ENCODE results near the gene SPTBN5.

SPTBN5 gene

DNA sequence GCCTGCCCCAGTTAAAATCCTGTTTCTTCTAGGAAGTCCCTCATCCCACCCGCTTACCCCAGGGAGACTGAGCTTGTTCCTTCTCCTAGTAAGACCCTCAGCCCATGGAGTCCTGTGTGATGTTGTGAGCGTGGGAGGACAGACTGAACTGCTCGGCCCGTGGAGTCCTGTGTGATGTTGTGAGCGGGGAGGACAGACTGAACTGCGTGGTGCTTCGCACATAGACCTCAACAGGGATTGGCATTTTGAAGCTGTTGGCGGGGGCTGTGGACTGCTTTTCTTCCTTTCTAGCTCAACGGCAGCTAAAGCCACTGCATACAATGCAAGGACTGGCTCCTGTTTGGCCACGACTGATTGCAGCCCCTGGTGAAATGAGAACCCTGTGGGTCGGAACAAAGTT lies 1.6 kb upstream of the SPTBN5 start:
- TF ChIP-seq, protein P1, sequence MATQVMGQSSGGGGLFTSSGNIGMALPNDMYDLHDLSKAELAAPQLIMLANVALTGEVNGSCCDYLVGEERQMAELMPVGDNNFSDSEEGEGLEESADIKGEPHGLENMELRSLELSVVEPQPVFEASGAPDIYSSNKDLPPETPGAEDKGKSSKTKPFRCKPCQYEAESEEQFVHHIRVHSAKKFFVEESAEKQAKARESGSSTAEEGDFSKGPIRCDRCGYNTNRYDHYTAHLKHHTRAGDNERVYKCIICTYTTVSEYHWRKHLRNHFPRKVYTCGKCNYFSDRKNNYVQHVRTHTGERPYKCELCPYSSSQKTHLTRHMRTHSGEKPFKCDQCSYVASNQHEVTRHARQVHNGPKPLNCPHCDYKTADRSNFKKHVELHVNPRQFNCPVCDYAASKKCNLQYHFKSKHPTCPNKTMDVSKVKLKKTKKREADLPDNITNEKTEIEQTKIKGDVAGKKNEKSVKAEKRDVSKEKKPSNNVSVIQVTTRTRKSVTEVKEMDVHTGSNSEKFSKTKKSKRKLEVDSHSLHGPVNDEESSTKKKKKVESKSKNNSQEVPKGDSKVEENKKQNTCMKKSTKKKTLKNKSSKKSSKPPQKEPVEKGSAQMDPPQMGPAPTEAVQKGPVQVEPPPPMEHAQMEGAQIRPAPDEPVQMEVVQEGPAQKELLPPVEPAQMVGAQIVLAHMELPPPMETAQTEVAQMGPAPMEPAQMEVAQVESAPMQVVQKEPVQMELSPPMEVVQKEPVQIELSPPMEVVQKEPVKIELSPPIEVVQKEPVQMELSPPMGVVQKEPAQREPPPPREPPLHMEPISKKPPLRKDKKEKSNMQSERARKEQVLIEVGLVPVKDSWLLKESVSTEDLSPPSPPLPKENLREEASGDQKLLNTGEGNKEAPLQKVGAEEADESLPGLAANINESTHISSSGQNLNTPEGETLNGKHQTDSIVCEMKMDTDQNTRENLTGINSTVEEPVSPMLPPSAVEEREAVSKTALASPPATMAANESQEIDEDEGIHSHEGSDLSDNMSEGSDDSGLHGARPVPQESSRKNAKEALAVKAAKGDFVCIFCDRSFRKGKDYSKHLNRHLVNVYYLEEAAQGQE (IDR thresholded peaks at IDR 0.05; ENCODE audit: insufficient read depth in 1 of 2, low read depth in 2 of 2, low read length in 2 of 2) = no peak
- TF ChIP-seq FOXP2 (optimal IDR thresholded peaks at IDR 0.05; ENCODE audit: borderline replicate concordance, extremely low read depth, extremely low read length, insufficient read depth) = no peak
- no peak for TF ChIP-seq SIN3A (IDR thresholded peaks at IDR 0.05; ENCODE audit: borderline replicate concordance, insufficient read depth, low read length)
- TF ChIP-seq POLR2AphosphoS5 (IDR thresholded peaks at IDR 0.05; ENCODE audit: low read depth, low read length) = no peak
- TF ChIP-seq TAF1 (IDR thresholded peaks at IDR 0.05; ENCODE audit: borderline replicate concordance, insufficient read depth, low read length) = no peak

DNA sequence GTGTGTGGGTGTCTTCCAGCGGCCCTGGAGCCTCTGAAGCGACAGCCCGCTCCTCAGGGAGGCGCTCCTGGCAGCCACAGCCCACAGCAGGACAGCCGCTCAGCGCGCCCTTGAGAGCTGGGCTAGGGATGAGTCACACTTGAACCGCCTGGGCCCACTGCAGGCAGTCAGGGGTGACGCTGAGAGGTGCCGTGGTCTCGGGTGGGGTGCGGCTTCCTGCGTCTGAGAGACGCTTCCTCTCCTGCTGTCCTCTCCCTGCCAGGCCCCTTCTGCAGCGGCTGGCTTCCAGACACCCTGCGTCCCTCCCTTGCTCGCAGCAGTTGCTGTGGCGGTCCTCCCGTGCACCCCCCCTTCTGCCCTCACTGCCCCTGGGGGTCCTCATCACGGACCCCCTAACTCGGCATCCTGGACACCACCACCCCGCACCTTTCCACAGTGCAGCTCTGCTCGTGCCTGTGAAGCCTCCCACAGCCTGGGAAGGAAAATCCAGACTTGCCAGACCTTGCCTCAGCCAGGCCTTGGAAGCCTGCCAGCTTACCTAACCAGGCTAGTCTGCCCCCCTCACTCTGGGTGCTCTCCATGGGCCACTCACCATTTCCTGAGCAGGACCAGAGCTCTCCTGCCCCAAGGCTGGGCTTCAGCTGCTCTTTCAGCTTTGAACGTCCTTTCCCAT lies 1.1 kb upstream of the SPTBN5 start:
- TF ChIP-seq, protein P1 (IDR thresholded peaks at IDR 0.05; ENCODE audit: insufficient read depth in 1 of 2, low read depth in 2 of 2, low read length in 2 of 2) = no peak
- TF ChIP-seq TAF1 (IDR thresholded peaks at IDR 0.05; ENCODE audit: borderline replicate concordance, insufficient read depth, low read length) (no peak), FOXP2 (optimal IDR thresholded peaks at IDR 0.05; ENCODE audit: borderline replicate concordance, extremely low read depth, extremely low read length, insufficient read depth) (no peak), POLR2AphosphoS5 (IDR thresholded peaks at IDR 0.05; ENCODE audit: low read depth, low read length) (no peak), SIN3A (IDR thresholded peaks at IDR 0.05; ENCODE audit: borderline replicate concordance, insufficient read depth, low read length) (no peak)

DNA sequence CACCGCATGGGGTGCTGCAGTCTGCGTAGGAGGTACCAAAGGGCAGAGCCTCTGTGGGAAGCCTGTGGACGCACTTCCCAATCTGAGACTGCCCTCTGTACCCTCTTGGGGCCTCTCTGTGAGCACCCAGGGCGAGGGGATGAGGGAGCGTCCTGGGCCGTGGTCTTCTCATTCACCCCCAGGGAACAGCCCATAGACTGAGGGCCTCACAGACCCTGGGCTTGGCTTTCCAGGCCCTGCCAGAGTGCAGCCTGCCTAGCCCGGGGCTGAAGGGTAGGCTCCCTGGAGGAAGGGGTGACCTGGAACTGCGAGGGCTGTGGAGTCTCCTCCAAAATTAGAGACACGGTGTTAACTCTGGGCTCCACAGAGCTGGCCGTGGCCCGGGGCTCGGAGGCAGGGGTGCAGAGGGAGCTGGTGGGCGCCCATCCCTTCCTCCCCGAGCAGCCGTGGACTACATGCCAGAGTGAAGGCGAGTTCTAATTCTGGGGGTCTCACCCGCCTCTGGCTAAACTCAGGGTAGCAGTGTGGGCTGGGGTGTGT lies 468 bp upstream of the SPTBN5 start:
- TF ChIP-seq SIN3A (IDR thresholded peaks at IDR 0.05; ENCODE audit: borderline replicate concordance, insufficient read depth, low read length) (no peak), FOXP2 (optimal IDR thresholded peaks at IDR 0.05; ENCODE audit: borderline replicate concordance, extremely low read depth, extremely low read length, insufficient read depth) (no peak), TAF1 (IDR thresholded peaks at IDR 0.05; ENCODE audit: borderline replicate concordance, insufficient read depth, low read length) (no peak), POLR2AphosphoS5 (IDR thresholded peaks at IDR 0.05; ENCODE audit: low read depth, low read length) (no peak)
- TF ChIP-seq, protein P1 (IDR thresholded peaks at IDR 0.05; ENCODE audit: insufficient read depth in 1 of 2, low read depth in 2 of 2, low read length in 2 of 2) = no peak

DNA sequence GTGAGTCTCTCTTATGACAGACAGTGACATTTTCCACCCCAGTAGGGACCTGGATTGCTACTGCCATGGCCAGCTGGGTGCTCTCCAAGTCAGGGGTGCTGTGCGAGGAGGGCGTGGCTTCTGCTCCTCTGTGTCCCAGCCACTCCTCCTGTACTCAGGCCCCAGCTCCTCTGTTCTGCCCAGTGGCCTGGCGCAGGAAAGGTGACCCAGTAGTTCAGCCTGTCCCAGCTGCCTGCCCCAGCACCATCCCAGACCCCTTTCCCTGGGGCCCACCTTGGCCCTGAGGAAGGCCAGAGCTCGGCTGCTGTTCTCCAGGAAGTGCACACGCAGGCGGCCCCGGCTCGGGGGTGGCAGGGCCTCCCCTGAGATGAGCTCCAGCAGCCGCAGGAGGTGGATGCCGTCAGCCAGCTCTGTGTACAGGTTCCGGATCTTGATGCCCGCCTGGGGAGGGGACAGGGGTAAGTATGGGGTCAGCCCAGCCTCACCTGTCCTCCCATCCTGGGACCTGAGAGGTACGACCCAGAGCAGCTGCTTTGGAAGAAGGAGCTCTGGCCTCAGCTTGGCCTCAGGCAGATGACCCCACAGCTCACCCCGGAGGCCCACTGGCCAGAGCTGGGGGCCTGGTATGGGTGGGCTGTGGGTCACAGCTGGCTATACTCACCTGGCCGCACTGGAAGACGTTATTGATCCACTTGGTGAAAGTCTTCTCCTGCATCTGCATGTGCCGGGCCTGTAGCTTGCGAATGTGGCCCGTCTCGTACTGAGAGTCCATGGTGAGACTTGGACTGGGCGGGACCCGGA lies 1.0 kb downstream of the SPTBN5 start:
- TF ChIP-seq POLR2AphosphoS5 (IDR thresholded peaks at IDR 0.05; ENCODE audit: low read depth, low read length) = no peak
- no peak for TF ChIP-seq FOXP2 (optimal IDR thresholded peaks at IDR 0.05; ENCODE audit: borderline replicate concordance, extremely low read depth, extremely low read length, insufficient read depth)
- TF ChIP-seq, protein P1 (IDR thresholded peaks at IDR 0.05; ENCODE audit: insufficient read depth in 1 of 2, low read depth in 2 of 2, low read length in 2 of 2) = no peak
- TF ChIP-seq TAF1 (IDR thresholded peaks at IDR 0.05; ENCODE audit: borderline replicate concordance, insufficient read depth, low read length) = no peak
